GM12878 (cell line): ENCODE measurements around the gene SYTL2. TPM values are rescaled to one million over a fixed set of nuclear protein-coding genes. Genes with fewer than 3 reads are reported as not detected.

Source experiments
- ATAC-seq: fragments of 200-7000 bp; cut with Tn5 transposase; 3 replicates; pipeline ENCODE4 v1.9.1; 2020; ENCODE audit warnings: mild to moderate bottlenecking, moderate library complexity
- BruUV-seq: library from RNA; stranded (reverse); fragments of 400-500 nt; replicated peaks from 2 replicates; lab custom pipeline; 2021; lab: Mats Ljungman, UMichigan
- CTCF ChIA-PET: fragments of 300-600 bp; sonication (Branson Sonifier 250); formaldehyde crosslinking; extraction: SDS; loops from one replicate; lab custom pipeline; 2021; ENCODE audit warnings: inconsistent platforms; lab: Yijun Ruan, JAX
- POLR2A ChIA-PET: fragments of 350-600 bp; formaldehyde crosslinking; extraction: SDS; loops from one replicate; lab custom pipeline; 2021; ENCODE audit warnings: inconsistent platforms; lab: Charles Lee
- RAD21 ChIA-PET: fragments of 300-600 bp; sonication (Branson Sonifier 250); formaldehyde crosslinking; loops from one replicate; lab custom pipeline; 2023; ENCODE audit warnings: antibody characterized with exemption; ENCODE audit not compliant: unreplicated experiment; lab: Charles Lee
- SMC1A ChIA-PET: fragments of 300-600 bp; sonication (Branson Sonifier 250); formaldehyde crosslinking; loops from one replicate; lab custom pipeline; 2023; ENCODE audit not compliant: unreplicated experiment, uncharacterized antibody; lab: Charles Lee
- DNase-seq: peaks from one replicate; pipeline ENCODE4 v3.0.0-alpha.2; 2011; ENCODE audit warnings: low read depth, low spot score
- FAIRE-seq: peaks from 3 replicates; lab custom pipeline; 2011; peaks lifted over from hg19 to GRCh38; lab: Jason Lieb, UNC
- H2AFZ ChIP-seq: 2 replicates; pipeline ENCODE4 v1.6.0; 2011; ENCODE audit warnings: low read depth, low read length, control low read depth; ENCODE audit not compliant: control insufficient read depth
- H3K27ac ChIP-seq: 2 replicates; pipeline ENCODE4 v1.5.1; 2011; ENCODE audit warnings: control low read depth; ENCODE audit not compliant: control insufficient read depth, insufficient read depth
- H3K27me3 ChIP-seq, 2 experiments: replicated peaks in 1 of 2; 2 replicates each; pipeline versions ENCODE4 v1.6.0 to v1.6.1; 2011; ENCODE audit warnings: low read length in 1 of 2; ENCODE audit not compliant: control insufficient read depth in 2 of 2, insufficient read depth in 2 of 2
- H3K36me3 ChIP-seq, 2 experiments: 2 replicates each; pipeline ENCODE4 v1.5.1; 2011; ENCODE audit warnings: low read length in 1 of 2; ENCODE audit not compliant: control insufficient read depth in 2 of 2, insufficient read depth in 2 of 2
- H3K4me1 ChIP-seq: 2 replicates; pipeline ENCODE4 v1.6.1; 2011; ENCODE audit warnings: mild to moderate bottlenecking, low read length, moderate library complexity, mixed read lengths; ENCODE audit not compliant: control insufficient read depth, insufficient read depth
- H3K4me2 ChIP-seq: 2 replicates; pipeline ENCODE4 v1.6.0; 2011; ENCODE audit warnings: control low read depth; ENCODE audit not compliant: control insufficient read depth, insufficient read depth
- H3K4me3 ChIP-seq: fragments of 200-600 bp; sonication (generic); 2 replicates; pipeline ENCODE4 v1.5.1; 2016
- H3K79me2 ChIP-seq: 2 replicates; pipeline ENCODE4 v1.6.0; 2011; ENCODE audit warnings: low read length; ENCODE audit not compliant: control insufficient read depth, insufficient read depth
- H3K9ac ChIP-seq: 2 replicates; pipeline ENCODE4 v1.8.0; 2011; ENCODE audit warnings: low read length, control low read depth, mixed read lengths; ENCODE audit not compliant: control insufficient read depth, insufficient read depth
- H3K9me3 ChIP-seq: replicated peaks from 3 replicates; pipeline ENCODE4 v1.5.1; 2011; ENCODE audit warnings: mild to moderate bottlenecking, low read length; ENCODE audit not compliant: control insufficient read depth, insufficient read depth
- H4K20me1 ChIP-seq: 2 replicates; pipeline ENCODE4 v1.6.0; 2011; ENCODE audit not compliant: control insufficient read depth, insufficient read depth
- E2F4 ChIP-seq: IDR thresholded peaks from 2 replicates; pipeline ENCODE4 v1.6.1; 2012; ENCODE audit warnings: low read depth, low read length, improper control_type of control experiment
- HCFC1 ChIP-seq: fragments of 150-350 bp; IDR thresholded peaks from 2 replicates; pipeline ENCODE4 v1.6.1; 2014; ENCODE audit warnings: low read length
- RELA ChIP-seq: fragments of 450-650 bp; IDR thresholded peaks from 2 replicates; pipeline ENCODE4 v1.8.0; 2014; ENCODE audit warnings: borderline replicate concordance; ENCODE audit not compliant: partially characterized antibody
- RELB ChIP-seq: fragments of 450-650 bp; IDR thresholded peaks from 2 replicates; pipeline ENCODE4 v1.6.1; 2017; ENCODE audit warnings: low read depth, mild to moderate bottlenecking, moderate library complexity
- SREBF2 ChIP-seq: IDR thresholded peaks from 2 replicates; pipeline ENCODE4 v1.6.1; 2012; ENCODE audit warnings: mild to moderate bottlenecking, low read length
- STAT1 ChIP-seq: fragments of 450-650 bp; conservative IDR thresholded peaks from 2 replicates; pipeline ENCODE4 v1.6.1; 2014; ENCODE audit warnings: antibody characterized with exemption, mild to moderate bottlenecking
- TCF12 ChIP-seq: IDR thresholded peaks from 2 replicates; pipeline ENCODE4 v1.6.1; 2011; ENCODE audit warnings: low read depth, mild to moderate bottlenecking, low read length
- TCF7 ChIP-seq: IDR thresholded peaks from 2 replicates; pipeline ENCODE4 v1.6.1; 2014; ENCODE audit warnings: antibody characterized with exemption, borderline replicate concordance
- WRNIP1 ChIP-seq: IDR thresholded peaks from 2 replicates; pipeline ENCODE4 v1.6.1; 2011; ENCODE audit warnings: low read depth, low read length, improper control_type of control experiment, borderline replicate concordance
- ZBED1 ChIP-seq: IDR thresholded peaks from 2 replicates; pipeline ENCODE4 v1.6.1; 2016; ENCODE audit warnings: borderline replicate concordance
- ZNF24 ChIP-seq: fragments of 450-650 bp; IDR thresholded peaks from 2 replicates; pipeline ENCODE4 v1.6.1; 2017; ENCODE audit warnings: antibody characterized with exemption, mild to moderate bottlenecking
- ZNF622 ChIP-seq: fragments of 450-650 bp; IDR thresholded peaks from 2 replicates; pipeline ENCODE4 v1.6.1; 2017; ENCODE audit warnings: mild to moderate bottlenecking, inconsistent platforms
- WGBS: methylation state at CpG from one replicate; pipeline ENCODE4 v1.1.6; 2016; ENCODE audit warnings: low lambda C conversion rate; ENCODE audit not compliant: insufficient replicate concordance, insufficient coverage; ENCODE audit errors: missing lambda C conversion rate; 5-methylcytosine and 5-hydroxymethylcytosine counted together
- in situ Hi-C: fragments of 300-500 bp; cut with MboI; formaldehyde crosslinking; loops from 9 replicates; pipeline ENCODE4 v1.14.3; 2018; ENCODE audit warnings: mixed read lengths
- intact Hi-C: fragments of 100-400 bp; cut with micrococcal nuclease; formaldehyde crosslinking; loops from one replicate; pipeline ENCODE4 v1.14.2; 2022; ENCODE audit not compliant: unreplicated experiment
- polyA plus RNA-seq, 11 experiments: library from polyadenylated mRNA; depleted of rRNA in 4 of 11; unstranded in 6 of 11; stranded (reverse) in 5 of 11; fragments of >200 nt; fragmentation: Nextera tagmentation in 4 of 11; fragmentation: Illumina TruSeq in 1 of 11; extraction: Ambion mirVana in 4 of 11; extraction: Trizol in 1 of 11; gene quantifications; 1 replicate in 1 of 11; 2 replicates in 10 of 11; pipeline versions ENCODE4 v1.2.1 to v1.2.3, GENCODE V29; 2011 to 2016; ENCODE audit warnings: inconsistent platforms in 2 of 11, missing spikeins in 2 of 11, low read depth in 1 of 11
- total RNA-seq, 4 experiments: library from RNA; depleted of rRNA in 3 of 4; stranded (reverse); fragments of >200 nt in 3 of 4; fragmentation: Illumina TruSeq in 1 of 4; extraction: Trizol in 1 of 4; gene quantifications; 2 replicates each; pipeline versions ENCODE4 v1.2.1 to v1.2.3, GENCODE V29; 2013 to 2021
- TF ChIP-seq, protein P1 (sequence below): fragments of 450-650 bp; conservative IDR thresholded peaks from 2 replicates; pipeline ENCODE4 v1.6.1; 2017; ENCODE audit warnings: mild to moderate bottlenecking, moderate library complexity

The SYTL2 gene
- total and polyA plus RNA-seq, 10 of the 15 experiments (the other 5 are each of a cell fraction or from before 2014, with no cell fraction given), result 0.02 to 1.4 (median 0.31) TPM; not detected in 2

DNA sequence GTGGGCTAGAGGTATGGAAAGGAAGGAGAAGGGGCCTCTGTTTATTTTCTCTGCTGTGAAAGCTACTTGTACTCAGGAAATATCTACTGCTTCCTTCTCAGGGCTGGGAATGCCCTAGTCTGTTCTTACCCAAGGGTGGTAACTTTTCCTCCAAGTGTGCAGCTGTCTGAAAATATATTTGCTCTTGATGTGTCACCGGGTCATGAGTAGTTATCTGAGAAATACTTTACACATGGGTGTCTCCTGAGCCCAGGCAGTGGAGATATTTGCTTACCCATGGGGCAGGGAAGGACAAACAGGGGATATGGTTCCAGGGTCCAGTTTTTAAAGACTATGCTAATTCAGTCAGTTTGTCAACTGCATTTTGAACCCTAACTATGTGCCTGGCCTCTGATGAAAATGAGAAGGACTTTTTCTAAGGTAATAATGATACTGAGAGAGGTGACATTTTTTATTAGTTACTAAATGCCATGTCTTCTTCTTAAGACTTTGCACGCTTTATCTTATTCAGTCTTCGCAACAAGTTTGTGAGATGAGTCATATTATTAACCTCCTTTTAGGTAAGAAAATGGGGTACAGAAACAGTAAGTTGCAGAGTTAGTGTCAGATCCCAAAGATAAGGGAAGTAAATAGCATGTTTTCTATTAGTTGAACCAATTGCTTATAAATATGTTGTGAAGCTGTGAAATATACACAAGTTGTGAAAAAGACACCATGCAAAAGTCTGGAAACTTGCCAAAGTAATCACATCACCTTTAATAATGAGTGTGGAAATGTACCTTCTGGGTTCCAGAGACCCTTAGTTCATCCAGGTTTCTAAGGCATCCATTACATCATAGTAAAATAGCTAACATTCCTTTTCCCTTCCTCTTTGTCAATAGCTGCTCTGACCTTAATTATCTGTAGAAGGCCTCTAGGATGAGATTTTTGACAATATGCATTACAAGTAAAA is 22.9 kb downstream of the SYTL2 start:
- H3K36me3 ChIP-seq, result no peaks in the 10 kb centered on the region
- intact Hi-C loops (no loop called here), in situ Hi-C loops (no loop called here)
- SMC1A ChIA-PET, result interaction anchor here (0.6 kb wide), 1 partner anchor 504 kb away, joined by 3 read pairs; no protein-coding TSS in a partner anchor
- no peak for FAIRE-seq
- RAD21 ChIA-PET, result no interaction called here
- H3K27me3 ChIP-seq, result no peaks in the 10 kb centered on the region
- no TSS peak for BruUV-seq
- peak; percentile 55 for ATAC-seq
- H3K4me1 ChIP-seq, result no peaks in the 10 kb centered on the region
- POLR2A ChIA-PET, result no interaction called here
- H3K79me2 ChIP-seq, result no peaks in the 10 kb centered on the region
- H3K4me2 ChIP-seq, result no peak overlapping the region
- WGBS, result 34% methylated on average over 3 of the region's 3 CpGs
- H3K27ac ChIP-seq, result no peak overlapping the region
- no peaks in the 10 kb centered on the region for H4K20me1 ChIP-seq
- no peak overlapping the region for H3K9ac ChIP-seq
- no peak for TF ChIP-seq E2F4
- TF ChIP-seq SREBF2, result no peak
- no peak for TF ChIP-seq TCF7
- TF ChIP-seq RELB, result no peak
- TF ChIP-seq TCF12, result no peak
- TF ChIP-seq ZNF622, result no peak
- TF ChIP-seq, protein P1, sequence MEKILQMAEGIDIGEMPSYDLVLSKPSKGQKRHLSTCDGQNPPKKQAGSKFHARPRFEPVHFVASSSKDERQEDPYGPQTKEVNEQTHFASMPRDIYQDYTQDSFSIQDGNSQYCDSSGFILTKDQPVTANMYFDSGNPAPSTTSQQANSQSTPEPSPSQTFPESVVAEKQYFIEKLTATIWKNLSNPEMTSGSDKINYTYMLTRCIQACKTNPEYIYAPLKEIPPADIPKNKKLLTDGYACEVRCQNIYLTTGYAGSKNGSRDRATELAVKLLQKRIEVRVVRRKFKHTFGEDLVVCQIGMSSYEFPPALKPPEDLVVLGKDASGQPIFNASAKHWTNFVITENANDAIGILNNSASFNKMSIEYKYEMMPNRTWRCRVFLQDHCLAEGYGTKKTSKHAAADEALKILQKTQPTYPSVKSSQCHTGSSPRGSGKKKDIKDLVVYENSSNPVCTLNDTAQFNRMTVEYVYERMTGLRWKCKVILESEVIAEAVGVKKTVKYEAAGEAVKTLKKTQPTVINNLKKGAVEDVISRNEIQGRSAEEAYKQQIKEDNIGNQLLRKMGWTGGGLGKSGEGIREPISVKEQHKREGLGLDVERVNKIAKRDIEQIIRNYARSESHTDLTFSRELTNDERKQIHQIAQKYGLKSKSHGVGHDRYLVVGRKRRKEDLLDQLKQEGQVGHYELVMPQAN, result no peak
- no peak for TF ChIP-seq ZNF24
- TF ChIP-seq ZBED1, result no peak
- TF ChIP-seq WRNIP1, result no peak
- TF ChIP-seq RELA, result no peak
- no peak for TF ChIP-seq HCFC1
- TF ChIP-seq STAT1, result no peak
- no peak overlapping the region for H3K4me3 ChIP-seq
- CTCF ChIA-PET, result no interaction called here
- H3K9me3 ChIP-seq, result no peaks in the 10 kb centered on the region
- H2AFZ ChIP-seq, result no peak overlapping the region
- DNase-seq, result no peak
